ENCODE results near the gene SERPINB7. TPM values are rescaled to one million over a fixed set of nuclear protein-coding genes. Genes with fewer than 3 reads are reported as not detected.

Gene SERPINB7
- total and polyA plus RNA-seq, 11 donors = 1.4 TPM; not detected in 10

DNA sequence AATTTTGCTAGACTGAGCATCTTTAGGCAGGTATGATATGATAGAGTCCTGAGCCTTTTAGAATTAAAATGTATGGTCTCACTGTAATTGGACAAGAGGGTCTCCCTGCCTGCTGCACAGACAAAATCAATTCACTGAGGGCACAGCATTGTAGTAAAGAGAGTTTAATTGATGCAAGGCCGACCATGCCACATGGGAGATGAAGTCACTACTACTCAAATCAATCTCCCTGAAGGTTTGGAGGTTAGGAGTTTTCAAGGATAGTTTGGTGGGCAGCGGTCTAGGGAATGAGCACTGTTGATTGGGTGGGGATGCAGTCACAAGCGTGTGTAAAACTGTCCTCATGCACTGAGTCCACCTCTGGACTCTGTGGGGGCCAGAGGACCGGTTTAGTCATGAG lies 26.1 kb downstream of the SERPINB7 start:
- no peaks in the 10 kb centered on the region for H3K9me3 ChIP-seq
- intact Hi-C loops (cut with DNase I) = no loop called here
- no peaks in the 10 kb centered on the region for H3K36me3 ChIP-seq
- no peaks in the 10 kb centered on the region for H3K4me1 ChIP-seq
- peaks cover 0 to 3% (median 0%) of the 10 kb centered on the region in 9 donors for H3K27me3 ChIP-seq
- H3K27ac ChIP-seq = no peak overlapping the region
- WGBS, 4 donors = 77 to 86% (median 78%) methylated on average over 4 of the region's 4 CpGs
- no peak for DNase-seq
- no peak overlapping the region for H3K4me3 ChIP-seq
- no peak for TF ChIP-seq POLR2A (IDR thresholded peaks at IDR 0.05)
- TF ChIP-seq CTCF (IDR thresholded peaks at IDR 0.05) = no peak
- no peak for ATAC-seq

DNA sequence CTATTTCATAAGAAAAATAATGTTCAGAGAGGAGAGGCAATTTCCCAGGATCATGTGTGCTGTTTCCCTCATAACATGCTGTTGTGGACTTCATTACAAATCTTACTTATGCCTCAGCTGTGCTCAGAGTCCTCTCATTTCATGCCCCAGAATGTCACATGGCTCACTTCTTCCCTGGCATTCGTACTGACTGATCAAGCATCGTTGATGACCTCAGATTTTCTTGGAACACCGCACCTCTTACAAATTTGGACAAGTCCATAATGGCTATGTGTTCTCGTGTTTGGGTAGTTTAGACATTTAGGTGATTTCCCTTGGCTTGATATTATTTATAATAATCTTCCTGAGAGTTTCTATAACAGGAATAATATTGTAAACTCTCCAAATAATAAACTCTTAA lies 32.9 kb downstream of the SERPINB7 start:
- intact Hi-C loops (cut with DNase I) = no loop called here

DNA sequence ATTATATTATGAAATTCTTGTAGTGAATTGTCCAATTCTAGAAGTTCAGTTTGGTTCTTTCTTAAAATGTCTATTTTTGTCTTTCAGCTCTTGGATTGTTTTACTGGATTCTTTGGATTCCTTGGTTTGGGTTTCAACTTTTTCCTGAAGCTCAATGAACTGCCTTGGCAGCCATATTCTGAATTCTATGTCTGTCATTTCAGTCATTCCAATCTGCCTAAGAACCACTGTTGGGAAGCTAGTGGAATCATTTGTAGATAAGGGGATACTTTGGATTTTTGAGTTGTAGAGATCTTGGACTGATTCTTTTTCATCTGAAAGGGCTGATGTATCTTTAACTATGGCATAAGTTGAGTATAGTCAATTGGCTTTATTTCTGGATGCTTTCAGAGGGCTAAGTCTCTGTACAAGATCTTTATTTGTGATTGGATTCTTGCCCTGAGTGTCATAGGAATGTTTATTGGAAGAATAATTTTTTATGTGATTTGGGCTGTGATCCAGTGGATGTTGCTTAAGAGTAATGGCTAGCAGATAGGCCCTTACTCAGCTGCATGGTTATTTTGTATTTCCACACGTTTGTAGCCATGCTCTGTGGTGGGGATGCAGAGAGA lies 42.3 kb downstream of the SERPINB7 start:
- ATAC-seq = no peak
- Histone ChIP-seq H3K9me3 (peaks cover 0 to 25% (median 3%) of the 10 kb centered on the region in 12 donors), H3K27ac (no peak overlapping the region), H3K4me1 (no peaks in the 10 kb centered on the region), H3K4me3 (no peak overlapping the region), H3K27me3 (peaks cover 0 to 4% (median 0%) of the 10 kb centered on the region in 9 donors), H3K36me3 (no peaks in the 10 kb centered on the region)
- intact Hi-C loops (cut with DNase I) = no loop called here
- DNase-seq = no peak
- WGBS, 4 donors = 44 to 52% (median 50%) methylated on average over 1 of the region's 1 CpG
- no peak for TF ChIP-seq POLR2A (IDR thresholded peaks at IDR 0.05)
- TF ChIP-seq CTCF (IDR thresholded peaks at IDR 0.05) = no peak

More for the DNA sequence above, 32.9 kb downstream of the SERPINB7 start:
- H3K27me3 ChIP-seq = peaks cover 0 to 9% (median 0%) of the 10 kb centered on the region in 9 donors
- H3K27ac ChIP-seq = no peak overlapping the region
- no peaks in the 10 kb centered on the region for H3K9me3 ChIP-seq
- H3K4me1 ChIP-seq = no peaks in the 10 kb centered on the region
- no peaks in the 10 kb centered on the region for H3K36me3 ChIP-seq
- 65 to 71% (median 70%) methylated on average over 4 of the region's 4 CpGs for WGBS, 4 donors
- no peak overlapping the region for H3K4me3 ChIP-seq
- ATAC-seq (no peak), DNase-seq (no peak)
- TF ChIP-seq CTCF (IDR thresholded peaks at IDR 0.05) (no peak), POLR2A (IDR thresholded peaks at IDR 0.05) (no peak)

GRCh38 chr18:63818212-63818611 lies 43.0 kb downstream of the SERPINB7 start:
- DNase-seq (no peak), ATAC-seq (no peak)
- Histone ChIP-seq H3K4me3 (no peak overlapping the region), H3K27ac (no peak overlapping the region), H3K9me3 (peaks cover 0 to 25% (median 3%) of the 10 kb centered on the region in 12 donors), H3K36me3 (no peaks in the 10 kb centered on the region), H3K27me3 (peaks cover 0 to 4% (median 0%) of the 10 kb centered on the region in 9 donors), H3K4me1 (no peaks in the 10 kb centered on the region)
- TF ChIP-seq CTCF (IDR thresholded peaks at IDR 0.05) (no peak), POLR2A (IDR thresholded peaks at IDR 0.05) (no peak)
- WGBS, 4 donors = 22 to 26% methylated on average over 1 of the region's 1 CpG; no CpG with 5 or more reads in 2 of the 4 donors
- intact Hi-C loops (cut with DNase I) = no loop called here
